H1 (cell line): ENCODE data around the gene DOCK3. TPM values are rescaled to one million over a fixed set of nuclear protein-coding genes. Genes with fewer than 3 reads are reported as not detected.

Source experiments
- CTCF ChIA-PET: fragments of 300-600 bp; sonication (Branson Sonifier 250); formaldehyde crosslinking; loops from one replicate; lab custom pipeline; 2021; ENCODE audit not compliant: partially characterized antibody; lab: Charles Lee
- POLR2A ChIA-PET: fragments of 300-600 bp; sonication (Branson Sonifier 250); formaldehyde crosslinking; loops from one replicate; lab custom pipeline; 2021; ENCODE audit warnings: inconsistent platforms; ENCODE audit not compliant: partially characterized antibody; lab: Charles Lee
- DNase-seq, 2 experiments: peaks; one replicate each; pipeline versions ENCODE4 v3.0.0 to v3.0.0-alpha.2; 2010 to 2022; ENCODE audit warnings: low spot score in 2 of 2, low read depth in 1 of 2, mixed read lengths in 1 of 2
- FAIRE-seq: peaks from 2 replicates; lab custom pipeline; 2011; peaks lifted over from hg19 to GRCh38; lab: Jason Lieb, UNC
- H2AFZ ChIP-seq: 2 replicates; pipeline ENCODE4 v1.8.1; 2012; ENCODE audit warnings: low read length, inconsistent platforms
- H2AK5ac ChIP-seq: 2 replicates; pipeline ENCODE4 v1.6.1; 2013; ENCODE audit warnings: low read depth, low read length
- H2BK120ac ChIP-seq: replicated peaks from 2 replicates; pipeline ENCODE3; 2013; ENCODE audit warnings: low read depth, low read length, inconsistent platforms
- H2BK12ac ChIP-seq: 2 replicates; pipeline ENCODE4 v1.6.1; 2013; ENCODE audit warnings: low read depth, low read length
- H2BK15ac ChIP-seq: 2 replicates; pipeline ENCODE4 v1.6.1; 2013; ENCODE audit warnings: low read length
- H2BK20ac ChIP-seq: 2 replicates; pipeline ENCODE4 v1.6.1; 2013; ENCODE audit warnings: low read length
- H2BK5ac ChIP-seq: 2 replicates; pipeline ENCODE4 v1.6.1; 2013; ENCODE audit warnings: low read depth, low read length
- H3K14ac ChIP-seq: 2 replicates; pipeline ENCODE4 v1.6.1; 2013; ENCODE audit warnings: inconsistent platforms; ENCODE audit not compliant: insufficient read length
- H3K18ac ChIP-seq: 2 replicates; pipeline ENCODE4 v1.6.1; 2013; ENCODE audit warnings: low read length; ENCODE audit errors: extremely low read depth
- H3K23ac ChIP-seq: 2 replicates; pipeline ENCODE4 v1.6.1; 2013; ENCODE audit warnings: inconsistent platforms; ENCODE audit not compliant: insufficient read length
- H3K23me2 ChIP-seq: 2 replicates; pipeline ENCODE4 v1.6.1; 2013; ENCODE audit warnings: low read depth, low read length
- H3K27ac ChIP-seq: 2 replicates; pipeline ENCODE4 v1.6.1; 2011; ENCODE audit warnings: low read depth, low read length, inconsistent platforms
- H3K27me3 ChIP-seq, 4 experiments: replicated peaks in 1 of 4; 1 replicate in 1 of 4; 2 replicates in 3 of 4; pipeline versions ENCODE4 v1.6.1 to v1.8.1; 2011 to 2013; ENCODE audit warnings: low read length in 3 of 4, mild to moderate bottlenecking in 3 of 4, inconsistent platforms in 2 of 4, mixed read lengths in 2 of 4, moderate library complexity in 1 of 4; ENCODE audit not compliant: control insufficient read depth in 3 of 4, insufficient read depth in 3 of 4; ENCODE audit errors: extremely low read depth in 1 of 4
- H3K36me3 ChIP-seq, 4 experiments: 2 replicates each; pipeline versions ENCODE4 v1.6.1 to v1.8.1; 2011 to 2013; ENCODE audit warnings: mild to moderate bottlenecking in 4 of 4, low read length in 3 of 4, moderate library complexity in 2 of 4, control low read depth in 1 of 4, inconsistent platforms in 1 of 4; ENCODE audit not compliant: insufficient read depth in 4 of 4, control insufficient read depth in 2 of 4
- H3K4ac ChIP-seq: replicated peaks from 2 replicates; pipeline ENCODE3; 2013; ENCODE audit warnings: low read length, low read depth, mixed read lengths, inconsistent platforms; ENCODE audit not compliant: insufficient read length
- H3K4me1 ChIP-seq, 4 experiments: replicated peaks in 1 of 4; 1 replicate in 1 of 4; 2 replicates in 3 of 4; pipeline versions ENCODE4 v1.6.1 to v1.8.1; 2011 to 2013; ENCODE audit warnings: low read length in 3 of 4, inconsistent platforms in 2 of 4, mixed read lengths in 1 of 4; ENCODE audit not compliant: insufficient read depth in 4 of 4, control insufficient read depth in 3 of 4
- H3K4me2 ChIP-seq, 2 experiments: 2 replicates each; pipeline versions ENCODE4 v1.6.1 to v1.8.1; 2011 to 2013; ENCODE audit warnings: low read depth in 2 of 2, low read length in 2 of 2, control low read depth in 1 of 2, inconsistent platforms in 1 of 2, mild to moderate bottlenecking in 1 of 2; ENCODE audit not compliant: insufficient read depth in 1 of 2
- H3K4me3 ChIP-seq, 4 experiments: fragments of 200-600, 300-600 bp in 1 of 4; sonication (generic), shearing (Covaris generic), sonication (Bioruptor Twin) in 1 of 4; 2 replicates each; pipeline versions ENCODE4 v1.5.1 to v1.8.1; 2011 to 2016; ENCODE audit warnings: low read length in 4 of 4, low read depth in 3 of 4, control low read depth in 2 of 4, inconsistent platforms in 2 of 4, mild to moderate bottlenecking in 2 of 4, mixed read lengths in 1 of 4, moderate library complexity in 1 of 4; ENCODE audit not compliant: insufficient read depth in 2 of 4; ENCODE audit errors: extremely low read depth in 1 of 4
- H3K56ac ChIP-seq: replicated peaks from 2 replicates; pipeline ENCODE3; 2013; ENCODE audit warnings: low read depth, mild to moderate bottlenecking, mixed read lengths, low read length, inconsistent platforms; ENCODE audit not compliant: insufficient read length
- H3K79me1 ChIP-seq: 2 replicates; pipeline ENCODE4 v1.6.1; 2013; ENCODE audit warnings: low read depth, low read length, control low read depth
- H3K79me2 ChIP-seq, 2 experiments: 2 replicates each; pipeline versions ENCODE4 v1.6.1 to v1.8.1; 2012 to 2013; ENCODE audit warnings: low read length in 2 of 2, mild to moderate bottlenecking in 2 of 2, inconsistent platforms in 1 of 2; ENCODE audit not compliant: insufficient read depth in 2 of 2, control insufficient read depth in 1 of 2
- H3K9ac ChIP-seq, 4 experiments: replicated peaks in 1 of 4; 1 replicate in 1 of 4; 2 replicates in 3 of 4; pipeline versions ENCODE4 v1.6.1 to v1.8.1; 2011 to 2013; ENCODE audit warnings: low read depth in 3 of 4, low read length in 3 of 4, control low read depth in 2 of 4, mild to moderate bottlenecking in 2 of 4, moderate library complexity in 2 of 4, inconsistent platforms in 1 of 4; ENCODE audit errors: extremely low read depth in 1 of 4
- H3K9me3 ChIP-seq, 2 experiments: 2 replicates each; pipeline versions ENCODE4 v1.6.1 to v1.8.1; 2012 to 2013; ENCODE audit warnings: mild to moderate bottlenecking in 2 of 2, moderate library complexity in 2 of 2, control low read depth in 1 of 2, inconsistent platforms in 1 of 2, low read depth in 1 of 2, low read length in 1 of 2, mixed read lengths in 1 of 2; ENCODE audit not compliant: insufficient read depth in 2 of 2
- H4K20me1 ChIP-seq, 2 experiments: replicated peaks in 1 of 2; 2 replicates each; pipeline versions ENCODE3 to v1.8.1; 2011 to 2013; ENCODE audit warnings: inconsistent platforms in 2 of 2, low read length in 2 of 2, mild to moderate bottlenecking in 1 of 2; ENCODE audit not compliant: insufficient read depth in 2 of 2, control insufficient read depth in 1 of 2
- H4K5ac ChIP-seq: 2 replicates; pipeline ENCODE4 v1.6.1; 2013; ENCODE audit warnings: low read length, low read depth, mixed read lengths, inconsistent platforms; ENCODE audit not compliant: insufficient read length
- H4K8ac ChIP-seq: 2 replicates; pipeline ENCODE4 v1.8.0; 2013; ENCODE audit warnings: mild to moderate bottlenecking, moderate library complexity, low read length, inconsistent platforms; ENCODE audit not compliant: insufficient read depth; ENCODE audit errors: extremely low read depth
- H4K91ac ChIP-seq: replicated peaks from 2 replicates; pipeline ENCODE3; 2013; ENCODE audit warnings: low read length, mixed read lengths, inconsistent platforms; ENCODE audit not compliant: insufficient read length
- CTBP2 ChIP-seq: IDR thresholded peaks from 2 replicates; pipeline ENCODE4 v1.7.0; 2011; ENCODE audit warnings: borderline replicate concordance, mild to moderate bottlenecking, moderate library complexity, mixed read lengths, low read length; ENCODE audit not compliant: insufficient read depth, insufficient read length
- EGR1 ChIP-seq: IDR thresholded peaks from 2 replicates; pipeline ENCODE4 v1.6.1; 2011; ENCODE audit warnings: low read depth, low read length, borderline replicate concordance
- EP300 ChIP-seq, 2 experiments: IDR thresholded peaks; 1 replicate in 1 of 2; 2 replicates in 1 of 2; pipeline ENCODE4 v1.6.1; 2011 to 2012; ENCODE audit warnings: low read depth in 2 of 2, low read length in 2 of 2, mild to moderate bottlenecking in 2 of 2, borderline replicate concordance in 1 of 2, inconsistent platforms in 1 of 2, moderate library complexity in 1 of 2
- KDM5A ChIP-seq: fragments of 200-600 bp; IDR thresholded peaks from 2 replicates; pipeline ENCODE4 v1.7.1; 2012; ENCODE audit warnings: mild to moderate bottlenecking, low read length, inconsistent platforms, mixed read lengths
- PHF8 ChIP-seq: fragments of 200-600 bp; sonication (generic); conservative IDR thresholded peaks from 2 replicates; pipeline ENCODE4 v1.7.1; 2012; ENCODE audit warnings: low read depth, mild to moderate bottlenecking, inconsistent platforms, low read length, moderate library complexity
- RBBP5 ChIP-seq: IDR thresholded peaks from 2 replicates; pipeline ENCODE4 v1.7.1; 2012; ENCODE audit warnings: low read depth, mild to moderate bottlenecking, inconsistent platforms, low read length, moderate library complexity, borderline replicate concordance
- SIRT6 ChIP-seq: IDR thresholded peaks from one replicate; pipeline ENCODE4 v1.7.1; 2012; ENCODE audit warnings: low read length, inconsistent platforms
- WGBS, 2 experiments: shearing (Covaris generic) in 1 of 2; methylation state at CpG; one replicate each; pipeline versions ENCODE4 v1.1.6 to v1.1.7; 2013 to 2015; ENCODE audit warnings: low lambda C conversion rate in 2 of 2, mixed read lengths in 2 of 2, inconsistent platforms in 1 of 2, low coverage in 1 of 2, missing lambda C conversion rate in 1 of 2; ENCODE audit not compliant: insufficient replicate concordance in 2 of 2, insufficient coverage in 1 of 2, insufficient read length in 1 of 2; ENCODE audit errors: extremely low coverage in 1 of 2, missing lambda C conversion rate in 1 of 2; 5-methylcytosine and 5-hydroxymethylcytosine counted together
- polyA plus RNA-seq, 7 experiments: library from polyadenylated mRNA; depleted of rRNA in 3 of 7; stranded (reverse) in 5 of 7; unstranded in 2 of 7; fragments of >200 nt in 5 of 7; fragments of 200-250 nt in 2 of 7; gene quantifications; 1 replicate in 5 of 7; 2 replicates in 1 of 7; 4 replicates in 1 of 7; pipeline versions ENCODE4 v1.2.1 to v1.2.3, GENCODE V29; 2011 to 2013; ENCODE audit warnings: missing spikeins in 2 of 7, mixed read lengths in 2 of 7
- total RNA-seq: library from RNA; stranded (reverse); fragmentation: NEBNext Ultra II Directional; extraction: Animal tissue kit (Norgen Biotek cat#: 25700); gene quantifications from 2 replicates; pipeline ENCODE4 v1.2.1, GENCODE V29; 2021

DOCK3 gene
- total and polyA plus RNA-seq, 2 of the 8 experiments (the other 6 are each of a cell fraction or from before 2014, with no cell fraction given), result 2.7 to 5.0 TPM

DNA sequence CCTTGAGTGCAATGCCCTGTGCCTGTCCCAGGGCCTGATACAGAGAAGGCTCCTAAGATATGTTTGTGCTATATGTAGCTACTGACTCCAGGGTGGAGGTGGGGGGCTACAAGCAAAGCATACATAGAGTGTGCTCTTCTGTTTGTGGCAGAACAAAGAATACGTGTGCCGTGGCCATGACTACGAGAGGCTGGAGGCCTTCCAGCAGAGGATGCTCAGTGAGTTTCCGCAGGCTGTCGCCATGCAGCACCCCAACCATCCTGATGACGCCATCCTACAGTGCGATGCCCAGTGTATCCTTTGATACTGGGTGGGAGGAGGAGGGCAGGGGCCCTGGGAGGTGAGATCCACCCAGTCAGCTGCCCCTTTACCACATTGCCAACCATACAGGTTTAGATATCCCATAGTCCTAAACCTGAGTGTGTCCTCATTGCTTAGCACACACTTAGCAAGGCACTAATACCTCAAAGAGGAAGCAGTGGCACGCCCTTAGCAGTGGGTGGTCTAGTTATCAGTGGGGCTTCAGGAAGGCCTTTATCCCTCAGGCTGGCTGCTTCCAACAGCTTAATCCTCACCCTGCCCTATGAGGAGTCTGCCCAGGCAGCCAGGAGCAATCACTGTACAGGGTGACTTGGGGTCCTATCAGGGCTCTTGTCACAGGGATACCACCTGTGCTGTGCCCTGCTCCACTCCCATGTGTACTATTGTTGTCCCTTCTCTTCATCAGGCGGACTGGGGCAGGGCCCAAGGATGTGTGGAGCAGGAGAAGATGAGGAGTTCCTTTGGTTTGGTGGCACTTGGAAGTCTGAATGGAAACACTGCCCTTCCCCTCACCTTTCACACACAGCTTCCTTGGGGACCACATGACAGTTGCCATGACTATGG, 680.2 kb downstream of the DOCK3 start:
- no peaks in the 10 kb centered on the region for H3K79me1 ChIP-seq
- H3K4me1 ChIP-seq, result no peaks in the 10 kb centered on the region
- no peaks in the 10 kb centered on the region for H3K79me2 ChIP-seq
- DNase-seq (no peak), FAIRE-seq (no peak)
- H2AFZ ChIP-seq, result no peak overlapping the region
- H3K23me2 ChIP-seq, result no peaks in the 10 kb centered on the region
- no peak overlapping the region for H4K5ac ChIP-seq
- no peaks in the 10 kb centered on the region for H3K9me3 ChIP-seq
- H2BK5ac ChIP-seq, result no peak overlapping the region
- no peak overlapping the region for H4K91ac ChIP-seq
- H2AK5ac ChIP-seq, result no peak overlapping the region
- no peak overlapping the region for H3K56ac ChIP-seq
- WGBS, 2 experiments, result 89% methylated on average over 9 of the region's 9 CpGs; no CpG with 5 or more reads in 1 of the 2 experiments
- H3K27ac ChIP-seq, result no peak overlapping the region
- H3K14ac ChIP-seq, result no peak overlapping the region
- peaks cover 0 to 6% (median 0%) of the 10 kb centered on the region in 4 experiments; a peak in 4 of 8 replicates for H3K36me3 ChIP-seq
- H4K20me1 ChIP-seq, result no peaks in the 10 kb centered on the region
- ChIA-PET POLR2A (interaction anchor here (0.9 kb wide), 1 partner anchor 36 kb away, joined by 3 read pairs; the partner anchor contains the start of gene RBM15B), CTCF (no interaction called here)
- H3K9ac ChIP-seq, result no peak overlapping the region
- no peak overlapping the region for H3K18ac ChIP-seq
- H2BK20ac ChIP-seq, result no peak overlapping the region
- no peaks in the 10 kb centered on the region for H3K27me3 ChIP-seq
- no peak overlapping the region for H3K4ac ChIP-seq
- no peak overlapping the region for H2BK12ac ChIP-seq
- no peak overlapping the region for H3K4me3 ChIP-seq
- H4K8ac ChIP-seq, result no peak overlapping the region
- H3K23ac ChIP-seq, result no peak overlapping the region
- no peak overlapping the region for H3K4me2 ChIP-seq
- TF ChIP-seq EP300 (IDR thresholded peaks at IDR 0.05; ENCODE audit: borderline replicate concordance in 1 of 2, low read depth in 2 of 2, low read length in 2 of 2) (no peak), SIRT6 (no peak), PHF8 (no peak), EGR1 (no peak), CTBP2 (no peak), RBBP5 (no peak), KDM5A (no peak)
- no peak overlapping the region for H2BK15ac ChIP-seq
- no peak overlapping the region for H2BK120ac ChIP-seq
